HG02852 (cell line): Measurements from ENCODE around the gene NRP1.

Source experiments
- ATAC-seq: cut with Tn5 transposase; IDR thresholded peaks from one replicate; pipeline ENCODE4 v1.9.1; 2021; ENCODE audit warnings: mild to moderate bottlenecking, moderate library complexity; ENCODE audit not compliant: unreplicated experiment

Gene NRP1

DNA sequence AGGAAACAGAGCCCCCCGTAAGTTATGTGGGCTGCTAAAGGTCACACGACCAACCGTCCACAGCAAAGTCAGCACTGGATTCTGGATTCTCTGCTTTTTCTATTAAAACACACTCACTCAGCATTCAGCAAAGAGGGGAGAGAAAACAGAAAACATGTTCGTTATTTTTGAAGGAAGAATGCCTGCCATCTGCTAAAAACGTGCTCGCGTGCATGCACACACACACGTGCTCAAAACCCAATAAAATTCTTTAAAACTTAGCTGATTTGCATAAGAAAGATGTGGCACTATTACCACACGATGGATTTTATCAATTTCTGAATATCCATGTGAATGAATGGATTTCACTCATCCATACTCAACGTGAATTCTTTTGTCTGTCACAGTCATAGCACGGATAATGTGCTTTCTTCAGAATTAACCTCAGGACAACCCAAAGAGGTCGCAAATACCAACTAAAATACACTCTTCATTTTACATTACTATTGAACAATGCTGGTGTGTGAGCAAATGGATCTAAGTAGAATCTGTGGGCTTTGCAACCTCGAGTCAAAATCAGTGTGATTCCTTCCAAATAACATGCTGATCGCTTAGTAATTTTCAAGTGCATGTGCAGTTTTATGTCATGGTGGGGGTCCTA is 40.8 kb downstream of the NRP1 start:
- no peak for ATAC-seq

DNA sequence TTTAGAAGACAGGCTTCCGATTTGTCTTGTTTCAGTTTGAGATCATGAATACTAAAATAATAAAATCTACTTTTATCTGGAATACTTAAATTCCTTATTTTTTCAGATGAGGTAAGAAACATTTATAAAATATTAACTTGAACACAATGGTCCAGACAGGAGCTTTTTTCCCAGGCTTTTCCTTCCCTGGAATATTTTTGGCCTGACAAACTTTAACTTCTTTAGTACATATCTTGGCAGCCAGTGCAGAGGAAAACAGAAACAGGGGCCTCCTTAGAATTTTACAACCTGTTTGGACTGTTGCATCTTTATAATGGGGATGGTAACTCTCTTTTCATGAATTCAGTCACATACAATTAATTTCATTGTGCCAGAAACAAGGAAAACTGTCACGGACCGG is 41.4 kb downstream of the NRP1 start:
- ATAC-seq, result no peak

DNA sequence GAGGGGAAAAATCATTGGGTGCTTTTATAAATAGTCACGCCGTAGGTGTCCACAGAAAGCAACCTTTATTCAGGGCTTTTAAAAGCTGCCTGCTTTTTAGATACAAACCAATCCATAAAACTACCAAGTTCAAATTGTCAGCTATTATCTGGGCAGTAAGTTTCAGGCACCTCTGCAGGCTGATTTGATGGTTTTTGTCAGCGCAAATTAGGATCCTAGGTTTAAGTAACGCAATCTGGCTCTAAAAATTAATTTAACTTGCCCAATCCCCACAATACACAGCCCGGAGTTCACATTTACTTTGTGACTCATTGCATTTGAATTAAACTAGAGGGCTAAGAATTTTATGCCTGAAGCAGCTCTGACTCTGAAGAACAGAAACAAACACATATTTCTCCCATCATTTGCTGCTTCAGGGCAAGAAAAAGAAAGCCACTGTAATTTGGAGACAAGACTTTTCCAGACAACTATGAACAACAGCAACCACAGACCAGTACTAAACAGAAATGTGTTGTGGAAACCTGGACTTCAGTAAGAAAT is 43.3 kb downstream of the NRP1 start:
- no peak for ATAC-seq

DNA sequence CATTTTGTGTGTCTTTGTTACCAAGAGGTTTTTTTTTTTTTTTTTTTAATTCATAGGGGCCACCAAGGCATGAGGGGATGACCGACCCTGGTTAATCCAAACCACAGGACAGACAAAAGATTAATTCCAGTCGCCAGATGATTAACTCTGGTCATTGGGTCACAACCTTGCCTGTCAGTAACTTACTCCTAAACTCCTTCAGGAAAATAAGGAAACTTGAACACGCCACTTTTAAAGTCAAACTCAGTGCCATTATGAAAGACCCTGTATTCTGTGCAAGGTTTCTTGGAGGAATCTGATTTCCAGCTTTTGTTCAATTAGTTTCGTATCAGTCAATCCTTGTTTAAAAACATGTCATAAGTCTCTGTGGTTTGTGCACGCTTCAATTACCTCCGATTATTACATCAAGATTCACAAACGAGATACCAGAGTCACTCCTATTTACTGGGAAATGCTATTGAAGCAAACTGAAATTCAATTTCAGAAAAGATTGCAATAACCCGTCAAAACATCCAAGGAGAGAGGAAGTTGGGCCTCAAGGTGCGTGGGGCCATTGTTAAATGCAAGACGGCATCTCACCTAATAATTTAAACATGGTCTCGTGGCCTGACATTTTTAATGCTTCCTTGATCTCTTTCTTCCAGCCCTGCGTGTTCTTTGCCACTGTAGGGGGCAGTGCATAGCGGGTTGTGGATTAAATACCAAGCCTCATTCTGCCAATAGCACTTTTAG is 44.0 kb downstream of the NRP1 start:
- no peak for ATAC-seq

DNA sequence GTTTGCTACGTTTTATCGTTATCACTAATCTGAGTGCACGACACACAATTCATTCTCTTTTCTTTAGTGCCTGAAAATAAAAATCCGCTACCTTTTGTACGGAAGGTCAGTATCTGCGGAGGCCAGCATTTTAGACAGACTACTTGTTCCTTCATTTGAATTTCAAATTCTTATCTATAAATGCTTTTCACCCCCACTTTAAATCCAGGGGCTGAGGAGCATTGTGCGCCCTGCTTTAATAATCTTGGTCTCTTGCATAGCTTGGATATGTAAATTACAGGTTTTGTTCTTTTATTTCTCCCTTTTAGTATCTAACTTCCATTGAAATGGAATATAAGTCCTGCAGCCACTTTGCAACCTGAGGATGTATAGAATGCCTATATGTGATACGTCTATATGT is 44.7 kb downstream of the NRP1 start:
- ATAC-seq, result no peak

DNA sequence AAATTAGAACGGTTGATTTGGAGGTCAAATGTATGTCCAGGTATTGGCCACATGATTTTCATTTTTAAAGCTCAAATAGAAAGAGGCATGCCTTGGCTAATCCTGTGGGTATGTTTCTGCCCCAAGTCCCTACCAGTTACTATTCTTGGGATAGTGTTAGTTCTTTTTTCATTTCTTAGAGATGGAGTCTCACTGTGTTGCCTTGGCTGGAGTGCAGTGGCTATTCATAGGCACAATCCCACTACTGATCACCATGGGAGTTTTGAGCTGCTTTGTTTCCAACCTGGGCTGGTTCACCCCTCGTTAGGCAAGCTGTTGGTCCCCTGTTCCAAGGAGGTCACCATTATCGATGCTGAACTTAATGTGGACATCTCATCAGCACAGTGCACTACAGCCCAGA is 46.3 kb downstream of the NRP1 start:
- ATAC-seq, result no peak

DNA sequence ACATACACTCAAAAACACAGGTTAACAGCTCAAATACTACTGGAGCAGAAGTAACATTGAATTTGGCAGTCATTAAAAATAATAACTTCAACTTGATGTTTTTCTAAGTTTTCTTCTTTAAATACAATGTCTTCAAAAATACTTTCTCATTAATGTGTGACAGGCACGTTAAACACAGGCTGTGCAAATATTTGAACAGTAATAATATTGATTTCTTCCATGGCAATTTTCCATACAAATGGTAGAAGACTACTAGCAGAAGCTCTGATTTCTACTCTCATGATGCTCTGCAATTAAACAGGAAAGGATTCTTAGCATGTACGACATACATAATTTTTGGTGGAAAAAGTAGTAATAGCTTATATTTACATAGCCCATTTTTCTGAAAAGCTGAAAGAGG is 47.4 kb downstream of the NRP1 start:
- no peak for ATAC-seq

DNA sequence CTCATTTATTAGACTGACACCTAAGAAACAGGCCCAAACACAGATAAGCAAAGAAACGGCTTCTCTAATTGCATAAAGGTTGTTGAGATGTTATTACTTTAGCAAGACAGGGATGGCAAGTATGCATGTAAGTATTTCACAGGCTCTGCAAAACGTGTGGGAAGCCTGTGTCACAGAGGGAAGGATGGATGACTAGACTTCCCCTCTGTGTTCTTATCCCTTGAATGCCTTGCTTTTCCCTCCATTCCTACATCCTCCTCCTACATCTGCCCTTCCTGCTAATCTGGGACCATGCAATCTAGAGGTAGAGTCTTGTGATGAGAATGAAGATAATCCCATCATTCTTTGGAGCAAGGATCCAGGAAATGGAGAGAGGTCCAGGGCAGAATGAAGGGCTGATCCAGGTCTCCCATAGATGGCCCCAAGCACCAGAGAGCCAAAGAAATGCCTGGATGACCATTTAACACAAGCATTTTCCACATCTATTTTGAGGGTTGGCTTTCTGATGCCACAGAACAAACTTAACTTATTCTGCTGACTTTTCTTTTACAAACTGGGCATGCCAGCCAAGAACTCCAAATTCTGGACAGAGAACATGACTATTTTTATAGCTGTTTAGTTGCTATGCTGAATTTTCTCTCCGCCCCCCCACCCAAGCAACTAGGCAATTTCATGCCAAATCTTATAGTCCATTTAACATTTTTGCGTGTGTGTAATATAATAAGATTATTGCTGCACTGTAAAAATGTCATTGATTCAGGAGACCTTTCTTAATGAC is 48.1 kb downstream of the NRP1 start:
- ATAC-seq, result no peak

DNA sequence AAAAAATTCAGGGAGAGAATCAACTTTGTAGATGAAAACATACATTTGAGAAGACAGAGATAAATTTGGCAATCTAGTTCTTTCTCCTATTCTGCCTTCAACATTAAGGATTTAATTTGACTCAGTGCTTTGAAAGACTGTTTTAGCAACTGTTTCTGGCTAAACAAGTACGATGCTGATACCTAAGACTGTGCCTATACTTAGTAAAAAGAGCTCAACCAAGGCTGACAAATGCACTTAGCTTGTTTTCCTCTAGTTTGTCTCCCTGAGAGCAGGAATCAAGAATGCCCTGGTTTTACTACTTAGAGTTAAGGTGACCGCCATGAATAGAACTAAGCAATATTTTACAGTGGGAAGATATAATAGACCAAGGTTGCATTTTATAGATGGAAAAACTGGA is 49.5 kb downstream of the NRP1 start:
- no peak for ATAC-seq

DNA sequence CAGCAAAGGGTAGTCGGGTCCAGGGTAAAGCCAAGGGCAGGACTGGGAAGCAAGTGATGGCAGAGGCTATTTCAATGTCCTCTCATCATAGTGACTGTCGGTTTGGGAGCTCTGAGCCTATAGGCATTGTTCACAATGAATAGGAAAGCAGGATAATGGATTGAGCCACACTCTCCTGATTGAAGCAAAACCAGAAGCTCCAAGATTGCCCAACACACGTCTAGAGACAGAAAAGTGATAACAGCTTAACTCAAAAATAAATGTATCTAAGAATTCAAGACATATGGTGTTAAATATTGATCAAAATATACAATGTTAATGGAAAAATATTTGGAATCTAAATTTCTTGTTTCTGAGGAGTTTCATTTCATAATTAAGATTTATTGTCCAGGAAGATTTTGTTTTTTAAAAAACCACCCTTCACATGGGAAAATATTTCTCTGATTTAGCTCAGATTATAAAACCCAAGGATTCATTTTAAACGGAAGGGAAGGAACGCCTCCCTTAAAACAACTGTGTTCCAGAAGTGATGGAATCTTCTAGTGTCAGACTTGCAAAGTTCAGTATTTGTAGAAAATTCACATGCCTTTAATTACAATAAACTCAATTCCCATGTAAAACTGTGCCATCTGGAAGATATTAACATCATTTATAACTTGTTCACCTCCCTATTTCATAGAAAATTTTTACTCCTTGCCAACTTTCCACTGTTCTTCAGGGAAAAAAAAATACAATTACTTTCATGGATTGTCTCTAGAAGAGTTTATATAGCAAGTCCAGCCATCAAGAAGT is 54.5 kb downstream of the NRP1 start:
- no peak for ATAC-seq

DNA sequence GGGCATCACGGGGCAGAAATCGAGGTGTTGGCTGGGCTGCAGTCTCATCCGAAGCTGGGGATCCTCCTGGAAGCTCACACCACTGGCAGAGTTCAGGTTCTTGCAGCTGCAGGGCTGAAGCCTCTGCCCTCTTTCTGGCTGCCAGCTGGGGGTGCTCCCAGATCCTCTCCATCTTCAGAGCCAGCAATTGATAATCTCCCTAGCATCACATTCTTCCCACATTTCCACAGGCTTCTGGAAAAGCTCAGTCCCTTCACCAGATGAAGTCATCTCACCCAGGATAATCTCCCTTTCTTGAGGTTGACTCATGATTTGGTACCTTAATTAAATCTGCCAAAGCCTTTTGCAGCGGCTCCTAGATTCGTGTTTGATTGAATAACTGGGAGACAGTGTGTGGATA is 55.2 kb downstream of the NRP1 start:
- no peak for ATAC-seq

DNA sequence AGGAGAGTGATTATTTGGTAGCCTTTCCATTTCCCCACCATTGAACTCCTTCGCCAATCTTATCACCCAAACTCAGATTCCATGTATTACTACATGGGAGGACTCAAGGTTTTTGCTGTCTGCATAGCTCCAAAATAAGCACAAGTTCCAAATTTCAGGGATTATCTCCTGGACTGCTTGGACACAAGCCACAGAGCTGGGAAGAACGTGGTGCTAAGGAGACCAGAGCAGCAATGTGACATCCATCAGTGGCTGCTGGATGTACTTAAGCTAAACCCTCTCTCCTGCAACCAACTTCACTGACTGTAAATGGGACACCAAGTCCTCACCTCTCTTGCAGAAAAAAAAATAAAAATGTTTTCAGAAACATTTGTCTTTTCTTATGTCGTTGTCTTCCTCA is 56.3 kb downstream of the NRP1 start:
- ATAC-seq, result no peak

DNA sequence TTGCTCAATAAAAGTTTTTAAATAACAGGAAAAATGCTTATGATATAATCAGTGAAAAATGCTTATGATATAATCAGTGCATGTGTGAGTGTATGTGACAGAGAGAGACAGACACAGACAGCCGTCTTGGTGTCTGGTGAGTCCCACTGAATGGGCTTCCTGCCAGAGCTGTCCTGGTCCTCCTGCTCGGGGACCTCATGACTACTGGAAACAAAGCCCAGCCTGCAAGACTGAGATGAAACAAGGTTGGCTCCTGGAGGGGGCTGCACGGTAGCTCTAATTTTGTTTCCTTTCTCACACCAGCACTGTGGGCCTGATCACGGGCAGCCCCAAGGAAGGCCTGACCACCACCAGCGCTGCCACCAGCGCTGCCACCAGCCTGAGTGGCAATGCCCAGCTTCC is 57.3 kb downstream of the NRP1 start:
- ATAC-seq, result no peak

DNA sequence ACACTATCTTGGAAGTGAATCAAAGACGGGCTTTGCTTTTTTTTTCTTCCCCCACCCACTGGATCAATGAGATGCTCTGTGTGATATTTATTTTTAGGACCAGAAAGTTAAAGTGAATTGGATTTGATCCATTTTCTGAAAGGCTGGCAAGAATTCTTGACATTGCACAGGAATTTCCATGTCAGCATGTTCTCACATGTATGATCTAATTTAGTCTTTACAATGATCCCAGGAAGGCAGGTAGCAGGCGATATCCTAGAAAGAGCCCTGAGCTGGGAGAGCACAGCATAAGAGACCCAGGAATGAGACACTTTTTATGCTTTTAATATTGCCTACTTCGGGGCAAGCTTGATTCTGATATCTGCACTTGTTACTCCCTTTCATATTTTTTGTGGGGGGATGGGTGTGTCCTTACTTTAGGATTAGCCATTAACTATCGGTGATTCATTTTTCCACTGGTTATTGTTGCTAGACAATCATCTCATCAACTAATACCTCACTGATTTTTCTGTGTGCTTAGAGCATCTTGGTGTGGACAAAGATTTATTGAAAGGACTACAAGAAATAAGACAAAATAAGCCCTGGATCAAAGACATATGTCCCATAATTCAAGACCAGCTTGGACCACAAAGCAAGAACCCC is 58.1 kb downstream of the NRP1 start:
- ATAC-seq, result no peak

DNA sequence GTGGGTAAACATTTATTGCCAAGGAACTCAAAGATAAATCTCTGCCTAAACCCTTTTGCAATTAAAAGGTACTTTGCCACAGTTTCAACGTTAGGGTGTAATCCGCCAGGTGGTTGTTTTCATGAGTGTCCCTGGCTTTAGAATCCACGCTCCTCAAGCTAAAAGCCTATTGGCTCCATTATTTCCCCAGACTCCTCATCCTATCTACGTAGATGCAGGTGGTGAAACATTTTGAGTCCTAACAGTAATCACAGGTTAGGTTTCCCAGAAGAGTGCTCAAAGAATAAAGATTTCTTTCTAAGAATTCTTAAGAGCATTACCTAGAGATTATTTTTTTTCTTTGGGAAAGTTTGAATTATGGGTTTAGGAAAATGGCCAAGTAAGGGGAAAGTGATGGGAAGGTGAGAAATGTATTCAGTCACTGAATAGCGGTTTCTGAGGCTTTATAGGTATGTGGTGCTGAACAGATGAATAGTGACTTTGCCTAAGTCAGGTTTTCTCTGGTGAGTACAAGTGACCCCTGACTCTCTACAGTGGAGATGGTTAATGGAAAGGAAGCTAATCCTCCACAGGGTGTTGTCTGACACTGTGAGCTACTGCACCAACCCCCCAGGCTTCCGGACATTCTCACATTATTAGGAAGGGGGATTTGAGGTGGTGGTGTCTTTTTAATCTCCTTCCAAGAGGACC is 60.2 kb downstream of the NRP1 start:
- no peak for ATAC-seq

DNA sequence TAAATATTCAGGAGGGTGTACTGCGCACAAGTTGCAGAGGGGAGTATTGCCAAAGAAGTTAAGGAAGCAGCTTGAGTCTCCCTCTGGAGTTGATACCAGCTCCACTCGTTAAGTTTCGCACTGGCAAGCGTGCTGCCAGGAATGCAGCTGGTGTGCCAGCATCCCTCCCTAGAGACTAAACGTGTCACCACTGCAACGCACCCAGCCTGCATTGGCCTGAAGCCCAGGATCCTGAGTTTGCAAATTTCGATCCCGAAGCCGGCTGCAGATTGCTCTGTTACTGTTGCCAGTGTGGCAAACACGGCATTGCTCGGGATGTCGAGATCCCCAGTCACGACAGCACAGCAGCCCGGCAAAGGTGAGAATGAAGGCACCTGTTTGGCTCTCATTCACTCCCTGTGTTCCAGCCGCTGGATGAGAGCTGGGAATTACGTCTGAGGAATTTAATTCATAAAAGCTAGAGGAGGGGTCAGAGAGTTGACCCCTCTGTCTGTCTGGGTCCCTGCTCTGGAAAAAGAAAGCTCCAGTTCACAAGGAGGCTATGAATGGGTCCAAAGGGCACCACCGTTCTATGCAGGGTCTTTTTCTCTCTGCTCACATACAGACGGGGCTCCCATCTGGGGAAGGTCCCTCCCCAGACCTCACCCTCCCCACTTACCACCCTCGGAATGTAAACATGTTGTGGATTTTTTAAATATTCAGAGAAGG is 61.0 kb downstream of the NRP1 start:
- no peak for ATAC-seq

DNA sequence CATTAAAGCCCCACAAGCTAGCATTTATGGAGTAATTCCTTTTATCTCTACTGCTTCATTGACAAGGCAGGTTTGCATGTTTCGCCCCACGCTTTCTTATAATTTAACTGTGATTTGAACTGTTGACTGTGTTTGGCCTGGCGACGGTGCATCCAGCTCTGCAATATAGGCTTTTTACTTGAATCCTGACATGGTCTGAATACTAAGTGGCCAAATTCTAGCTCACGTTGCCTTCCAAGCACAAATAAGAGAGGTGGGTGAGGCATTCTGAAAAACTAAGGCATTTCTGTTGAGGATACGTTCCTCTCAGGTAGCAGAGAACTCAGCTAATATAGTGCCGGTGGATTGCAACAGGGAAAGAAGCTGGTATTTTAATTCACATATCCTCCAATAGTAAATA is 61.8 kb downstream of the NRP1 start:
- ATAC-seq, result no peak

DNA sequence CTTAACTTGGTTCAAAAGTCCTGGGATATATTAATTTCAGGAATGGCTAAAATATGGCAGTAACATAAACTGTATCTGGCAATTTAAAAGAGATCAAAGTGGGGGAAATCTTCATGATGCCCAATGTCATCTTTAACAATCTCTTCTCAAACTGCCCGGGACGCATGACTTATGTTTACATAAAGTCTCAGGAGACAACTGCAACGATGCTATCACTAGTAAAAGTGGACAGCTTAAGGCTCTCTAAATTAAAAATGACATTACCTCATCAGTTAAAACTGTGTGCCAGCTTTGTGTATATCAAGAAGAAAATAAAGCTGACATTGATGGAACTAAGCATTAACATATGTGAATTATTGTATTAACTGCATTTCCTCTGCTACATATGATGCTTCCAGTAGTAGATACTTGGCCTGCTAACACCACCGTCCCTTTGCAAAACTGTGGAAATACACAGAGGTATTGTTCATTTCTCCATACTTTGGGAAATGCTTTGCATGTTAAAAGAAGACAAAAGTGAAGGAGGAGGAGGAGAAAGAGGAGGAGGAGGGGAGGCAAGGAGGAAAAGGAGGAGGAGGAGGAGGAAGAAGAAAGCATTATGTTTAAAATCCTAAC is 62.4 kb downstream of the NRP1 start:
- ATAC-seq, result no peak

DNA sequence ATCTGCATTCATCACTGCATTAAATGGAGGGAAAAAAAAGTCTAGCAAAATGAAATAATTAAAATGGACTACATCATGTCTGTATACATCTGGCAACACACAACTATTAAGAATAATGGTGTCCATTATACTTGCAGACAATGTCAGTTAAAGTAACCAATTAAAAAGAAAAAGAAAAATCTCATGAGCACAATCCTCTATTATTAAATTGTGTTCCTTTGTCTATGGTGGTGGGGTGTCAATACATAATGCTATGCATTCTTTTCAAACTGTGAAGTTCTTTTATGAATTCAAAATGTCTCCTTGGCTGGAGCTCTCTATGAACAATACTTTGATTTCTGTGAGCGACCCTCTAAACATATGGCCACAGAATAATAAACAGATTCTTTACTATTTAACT is 63.5 kb downstream of the NRP1 start:
- no peak for ATAC-seq
